H1 (cell line): Measurements from ENCODE around the gene IL32. TPM values are rescaled to one million over a fixed set of nuclear protein-coding genes. Genes with fewer than 3 reads are reported as not detected.

Source experiments
- CTCF ChIA-PET: fragments of 300-600 bp; sonication (Branson Sonifier 250); formaldehyde crosslinking; loops from one replicate; lab custom pipeline; 2021; ENCODE audit not compliant: partially characterized antibody; lab: Charles Lee
- POLR2A ChIA-PET: fragments of 300-600 bp; sonication (Branson Sonifier 250); formaldehyde crosslinking; loops from one replicate; lab custom pipeline; 2021; ENCODE audit warnings: inconsistent platforms; ENCODE audit not compliant: partially characterized antibody; lab: Charles Lee
- DNase-seq, 2 experiments: peaks; one replicate each; pipeline versions ENCODE4 v3.0.0 to v3.0.0-alpha.2; 2010 to 2022; ENCODE audit warnings: low spot score in 2 of 2, low read depth in 1 of 2, mixed read lengths in 1 of 2
- FAIRE-seq: peaks from 2 replicates; lab custom pipeline; 2011; peaks lifted over from hg19 to GRCh38; lab: Jason Lieb, UNC
- H2AFZ ChIP-seq: 2 replicates; pipeline ENCODE4 v1.8.1; 2012; ENCODE audit warnings: low read length, inconsistent platforms
- H2AK5ac ChIP-seq: 2 replicates; pipeline ENCODE4 v1.6.1; 2013; ENCODE audit warnings: low read depth, low read length
- H2BK120ac ChIP-seq: replicated peaks from 2 replicates; pipeline ENCODE3; 2013; ENCODE audit warnings: low read depth, low read length, inconsistent platforms
- H2BK12ac ChIP-seq: 2 replicates; pipeline ENCODE4 v1.6.1; 2013; ENCODE audit warnings: low read depth, low read length
- H2BK15ac ChIP-seq: 2 replicates; pipeline ENCODE4 v1.6.1; 2013; ENCODE audit warnings: low read length
- H2BK20ac ChIP-seq: 2 replicates; pipeline ENCODE4 v1.6.1; 2013; ENCODE audit warnings: low read length
- H2BK5ac ChIP-seq: 2 replicates; pipeline ENCODE4 v1.6.1; 2013; ENCODE audit warnings: low read depth, low read length
- H3K14ac ChIP-seq: 2 replicates; pipeline ENCODE4 v1.6.1; 2013; ENCODE audit warnings: inconsistent platforms; ENCODE audit not compliant: insufficient read length
- H3K18ac ChIP-seq: 2 replicates; pipeline ENCODE4 v1.6.1; 2013; ENCODE audit warnings: low read length; ENCODE audit errors: extremely low read depth
- H3K23ac ChIP-seq: 2 replicates; pipeline ENCODE4 v1.6.1; 2013; ENCODE audit warnings: inconsistent platforms; ENCODE audit not compliant: insufficient read length
- H3K23me2 ChIP-seq: 2 replicates; pipeline ENCODE4 v1.6.1; 2013; ENCODE audit warnings: low read depth, low read length
- H3K27ac ChIP-seq: 2 replicates; pipeline ENCODE4 v1.6.1; 2011; ENCODE audit warnings: low read depth, low read length, inconsistent platforms
- H3K27me3 ChIP-seq, 4 experiments: replicated peaks in 1 of 4; 1 replicate in 1 of 4; 2 replicates in 3 of 4; pipeline versions ENCODE4 v1.6.1 to v1.8.1; 2011 to 2013; ENCODE audit warnings: low read length in 3 of 4, mild to moderate bottlenecking in 3 of 4, inconsistent platforms in 2 of 4, mixed read lengths in 2 of 4, moderate library complexity in 1 of 4; ENCODE audit not compliant: control insufficient read depth in 3 of 4, insufficient read depth in 3 of 4; ENCODE audit errors: extremely low read depth in 1 of 4
- H3K36me3 ChIP-seq, 4 experiments: 2 replicates each; pipeline versions ENCODE4 v1.6.1 to v1.8.1; 2011 to 2013; ENCODE audit warnings: mild to moderate bottlenecking in 4 of 4, low read length in 3 of 4, moderate library complexity in 2 of 4, control low read depth in 1 of 4, inconsistent platforms in 1 of 4; ENCODE audit not compliant: insufficient read depth in 4 of 4, control insufficient read depth in 2 of 4
- H3K4ac ChIP-seq: replicated peaks from 2 replicates; pipeline ENCODE3; 2013; ENCODE audit warnings: low read length, low read depth, mixed read lengths, inconsistent platforms; ENCODE audit not compliant: insufficient read length
- H3K4me1 ChIP-seq, 4 experiments: replicated peaks in 1 of 4; 1 replicate in 1 of 4; 2 replicates in 3 of 4; pipeline versions ENCODE4 v1.6.1 to v1.8.1; 2011 to 2013; ENCODE audit warnings: low read length in 3 of 4, inconsistent platforms in 2 of 4, mixed read lengths in 1 of 4; ENCODE audit not compliant: insufficient read depth in 4 of 4, control insufficient read depth in 3 of 4
- H3K4me2 ChIP-seq, 2 experiments: 2 replicates each; pipeline versions ENCODE4 v1.6.1 to v1.8.1; 2011 to 2013; ENCODE audit warnings: low read depth in 2 of 2, low read length in 2 of 2, control low read depth in 1 of 2, inconsistent platforms in 1 of 2, mild to moderate bottlenecking in 1 of 2; ENCODE audit not compliant: insufficient read depth in 1 of 2
- H3K4me3 ChIP-seq, 4 experiments: fragments of 200-600, 300-600 bp in 1 of 4; sonication (generic), shearing (Covaris generic), sonication (Bioruptor Twin) in 1 of 4; 2 replicates each; pipeline versions ENCODE4 v1.5.1 to v1.8.1; 2011 to 2016; ENCODE audit warnings: low read length in 4 of 4, low read depth in 3 of 4, control low read depth in 2 of 4, inconsistent platforms in 2 of 4, mild to moderate bottlenecking in 2 of 4, mixed read lengths in 1 of 4, moderate library complexity in 1 of 4; ENCODE audit not compliant: insufficient read depth in 2 of 4; ENCODE audit errors: extremely low read depth in 1 of 4
- H3K56ac ChIP-seq: replicated peaks from 2 replicates; pipeline ENCODE3; 2013; ENCODE audit warnings: low read depth, mild to moderate bottlenecking, mixed read lengths, low read length, inconsistent platforms; ENCODE audit not compliant: insufficient read length
- H3K79me1 ChIP-seq: 2 replicates; pipeline ENCODE4 v1.6.1; 2013; ENCODE audit warnings: low read depth, low read length, control low read depth
- H3K79me2 ChIP-seq, 2 experiments: 2 replicates each; pipeline versions ENCODE4 v1.6.1 to v1.8.1; 2012 to 2013; ENCODE audit warnings: low read length in 2 of 2, mild to moderate bottlenecking in 2 of 2, inconsistent platforms in 1 of 2; ENCODE audit not compliant: insufficient read depth in 2 of 2, control insufficient read depth in 1 of 2
- H3K9ac ChIP-seq, 4 experiments: replicated peaks in 1 of 4; 1 replicate in 1 of 4; 2 replicates in 3 of 4; pipeline versions ENCODE4 v1.6.1 to v1.8.1; 2011 to 2013; ENCODE audit warnings: low read depth in 3 of 4, low read length in 3 of 4, control low read depth in 2 of 4, mild to moderate bottlenecking in 2 of 4, moderate library complexity in 2 of 4, inconsistent platforms in 1 of 4; ENCODE audit errors: extremely low read depth in 1 of 4
- H3K9me3 ChIP-seq, 2 experiments: 2 replicates each; pipeline versions ENCODE4 v1.6.1 to v1.8.1; 2012 to 2013; ENCODE audit warnings: mild to moderate bottlenecking in 2 of 2, moderate library complexity in 2 of 2, control low read depth in 1 of 2, inconsistent platforms in 1 of 2, low read depth in 1 of 2, low read length in 1 of 2, mixed read lengths in 1 of 2; ENCODE audit not compliant: insufficient read depth in 2 of 2
- H4K20me1 ChIP-seq, 2 experiments: replicated peaks in 1 of 2; 2 replicates each; pipeline versions ENCODE3 to v1.8.1; 2011 to 2013; ENCODE audit warnings: inconsistent platforms in 2 of 2, low read length in 2 of 2, mild to moderate bottlenecking in 1 of 2; ENCODE audit not compliant: insufficient read depth in 2 of 2, control insufficient read depth in 1 of 2
- H4K5ac ChIP-seq: 2 replicates; pipeline ENCODE4 v1.6.1; 2013; ENCODE audit warnings: low read length, low read depth, mixed read lengths, inconsistent platforms; ENCODE audit not compliant: insufficient read length
- H4K8ac ChIP-seq: 2 replicates; pipeline ENCODE4 v1.8.0; 2013; ENCODE audit warnings: mild to moderate bottlenecking, moderate library complexity, low read length, inconsistent platforms; ENCODE audit not compliant: insufficient read depth; ENCODE audit errors: extremely low read depth
- H4K91ac ChIP-seq: replicated peaks from 2 replicates; pipeline ENCODE3; 2013; ENCODE audit warnings: low read length, mixed read lengths, inconsistent platforms; ENCODE audit not compliant: insufficient read length
- CTCF ChIP-seq, 3 experiments: IDR thresholded peaks; 1 replicate in 2 of 3; 2 replicates in 1 of 3; pipeline versions ENCODE4 v1.5.1 to v1.6.1; 2011; ENCODE audit warnings: low read length in 3 of 3, mild to moderate bottlenecking in 3 of 3, inconsistent platforms in 2 of 3, low read depth in 1 of 3, moderate library complexity in 1 of 3; ENCODE audit not compliant: insufficient read depth in 1 of 3; ENCODE audit errors: control extremely low read depth in 1 of 3
- KDM1A ChIP-seq: fragments of 200-600, 300-600 bp; sonication (generic); IDR thresholded peaks from 2 replicates; pipeline ENCODE4 v1.7.1; 2016; ENCODE audit warnings: mild to moderate bottlenecking, low read length, borderline replicate concordance
- POLR2A ChIP-seq, 2 experiments: IDR thresholded peaks; 1 replicate in 1 of 2; 2 replicates in 1 of 2; pipeline ENCODE4 v1.6.1; 2011; ENCODE audit warnings: low read depth in 2 of 2, low read length in 2 of 2, mild to moderate bottlenecking in 2 of 2; ENCODE audit errors: control extremely low read depth in 1 of 2
- POLR2AphosphoS5 ChIP-seq: IDR thresholded peaks from 2 replicates; pipeline ENCODE4 v1.6.1; 2011; ENCODE audit warnings: low read depth, low read length
- RAD21 ChIP-seq, 2 experiments: IDR thresholded peaks in 1 of 2; conservative IDR thresholded peaks in 1 of 2; 2 replicates each; pipeline ENCODE4 v1.6.1; 2011; ENCODE audit warnings: low read depth in 2 of 2, low read length in 2 of 2, improper control_type of control experiment in 1 of 2, inconsistent platforms in 1 of 2, mild to moderate bottlenecking in 1 of 2, moderate library complexity in 1 of 2
- SIX5 ChIP-seq: IDR thresholded peaks from 2 replicates; pipeline ENCODE4 v1.6.1; 2011; ENCODE audit warnings: mild to moderate bottlenecking, low read depth, low read length
- SP4 ChIP-seq: IDR thresholded peaks from 2 replicates; pipeline ENCODE4 v1.6.1; 2012; ENCODE audit warnings: low read length, inconsistent platforms
- TBP ChIP-seq: IDR thresholded peaks from 2 replicates; pipeline ENCODE4 v1.6.1; 2011; ENCODE audit warnings: low read depth, low read length, improper control_type of control experiment
- WGBS, 2 experiments: shearing (Covaris generic) in 1 of 2; methylation state at CpG; one replicate each; pipeline versions ENCODE4 v1.1.6 to v1.1.7; 2013 to 2015; ENCODE audit warnings: low lambda C conversion rate in 2 of 2, mixed read lengths in 2 of 2, inconsistent platforms in 1 of 2, low coverage in 1 of 2, missing lambda C conversion rate in 1 of 2; ENCODE audit not compliant: insufficient replicate concordance in 2 of 2, insufficient coverage in 1 of 2, insufficient read length in 1 of 2; ENCODE audit errors: extremely low coverage in 1 of 2, missing lambda C conversion rate in 1 of 2; 5-methylcytosine and 5-hydroxymethylcytosine counted together
- polyA plus RNA-seq, 7 experiments: library from polyadenylated mRNA; depleted of rRNA in 3 of 7; stranded (reverse) in 5 of 7; unstranded in 2 of 7; fragments of >200 nt in 5 of 7; fragments of 200-250 nt in 2 of 7; gene quantifications; 1 replicate in 5 of 7; 2 replicates in 1 of 7; 4 replicates in 1 of 7; pipeline versions ENCODE4 v1.2.1 to v1.2.3, GENCODE V29; 2011 to 2013; ENCODE audit warnings: missing spikeins in 2 of 7, mixed read lengths in 2 of 7
- total RNA-seq: library from RNA; stranded (reverse); fragmentation: NEBNext Ultra II Directional; extraction: Animal tissue kit (Norgen Biotek cat#: 25700); gene quantifications from 2 replicates; pipeline ENCODE4 v1.2.1, GENCODE V29; 2021

IL32 gene
- total and polyA plus RNA-seq, 2 of the 8 experiments (the other 6 are each of a cell fraction or from before 2014, with no cell fraction given), result 2.7 to 5.0 TPM

- Histone ChIP-seq H2BK15ac (no peak overlapping the region), H4K8ac (no peak overlapping the region), H3K18ac (no peak overlapping the region), H4K20me1 (peaks cover 13 to 22% of the 10 kb centered on the region in 2 experiments), H3K79me2 (peaks cover 0 to 12% of the 10 kb centered on the region in 2 experiments; a peak in 1 of 4 replicates), H3K4me3 (no peak overlapping the region), H2BK5ac (peak overlapping the region; percentile 52; the same call in 1 of the 2 replicates), H3K4me1 (peaks cover 0 to 6% (median 5%) of the 10 kb centered on the region in 4 experiments; a peak in 6 of 7 replicates), H2BK12ac (no peak overlapping the region), H3K4me2 (no peak overlapping the region), H4K5ac (no peak overlapping the region), H2AK5ac (no peak overlapping the region), H3K9me3 (no peaks in the 10 kb centered on the region), H2BK120ac (no peak overlapping the region), H2BK20ac (no peak overlapping the region), H3K27me3 (no peaks in the 10 kb centered on the region), H3K27ac (no peak overlapping the region; the same call in 1 of the 2 replicates), H3K9ac (no peak overlapping the region), H3K23me2 (no peaks in the 10 kb centered on the region), H3K56ac (no peak overlapping the region), H3K36me3 (peaks cover 25 to 46% (median 38%) of the 10 kb centered on the region in 4 experiments), H4K91ac (no peak overlapping the region), H2AFZ (no peak overlapping the region), H3K4ac (no peak overlapping the region), H3K14ac (no peak overlapping the region), H3K23ac (no peak overlapping the region), H3K79me1 (peaks cover 3% of the 10 kb centered on the region)
- FAIRE-seq, result no peak
- POLR2A ChIA-PET, result interaction anchor here (0.5 to 8.3 kb wide), 27 partner anchors 12 to 117 kb away, joined by 3 to 137 read pairs (median 5); partner anchors contain the start of genes CLDN6, HCFC1R1, IL32 and THOC6
- no peak for DNase-seq
- CTCF ChIA-PET, result interaction anchor here (1.0 to 36.8 kb wide), 16 partner anchors 9 to 115 kb away, joined by 3 to 619 read pairs (median 6); partner anchors contain the start of genes IL32, ZNF205, ZNF213 and ZSCAN10
- 90% methylated on average over 17 of the region's 18 CpGs; no CpG with 5 or more reads in 1 of the 2 experiments for WGBS, 2 experiments
- TF ChIP-seq SIX5 (no peak), KDM1A (no peak), POLR2A (IDR thresholded peaks at IDR 0.05; ENCODE audit: control extremely low read depth in 1 of 2, low read depth in 2 of 2, low read length in 2 of 2) (peak in 1 of 2 experiments; percentile 72; a peak in 2 of 3 replicates), TBP (no peak), RAD21 (IDR thresholded peaks at IDR 0.05 in 1 of 2, conservative IDR thresholded peaks at IDR 0.05 in 1 of 2; ENCODE audit: low read depth in 2 of 2, low read length in 2 of 2) (peak; percentile 25 to 51; a peak in 3 of 4 replicates), CTCF (IDR thresholded peaks at IDR 0.05; ENCODE audit: control extremely low read depth in 1 of 3, insufficient read depth in 1 of 3, low read depth in 1 of 3, low read length in 3 of 3) (peak; percentile 55 to 67 (median 65)), SP4 (no peak), POLR2AphosphoS5 (peak; percentile 59)
These were observed 22.1 kb downstream of the IL32 start for GRCh38 chr16:3087243-3088235.
